Kidney (tissue), 14 donors: ENCODE measurements around the gene ANKS1B. TPM values are rescaled to one million over a fixed set of nuclear protein-coding genes. Genes with fewer than 3 reads are reported as not detected.

Experiments used
- DNase-seq, 5 donors: peaks; one replicate each; pipeline ENCODE4 v3.0.0-alpha.2; 2013 to 2020
- FAIRE-seq: peaks from 2 replicates; lab custom pipeline; 2012; peaks lifted over from hg19 to GRCh38; lab: Jason Lieb, UNC
- H3K27ac ChIP-seq, 2 donors: one replicate each; pipeline ENCODE4 v1.7.0; 2013; ENCODE audit warnings: low read depth in 2 of 2, low read length in 2 of 2, inconsistent platforms in 1 of 2
- H3K27me3 ChIP-seq: one replicate; pipeline ENCODE4 v1.7.1; 2013; ENCODE audit warnings: low read length, inconsistent platforms; ENCODE audit not compliant: control insufficient read depth, insufficient read depth
- H3K36me3 ChIP-seq, 3 donors: one replicate each; pipeline versions ENCODE4 v1.7.0 to v1.7.1; 2013; ENCODE audit warnings: low read length in 3 of 3, control low read depth in 1 of 3, inconsistent platforms in 1 of 3; ENCODE audit not compliant: insufficient read depth in 3 of 3, control insufficient read depth in 2 of 3
- H3K4me1 ChIP-seq, 3 donors: one replicate each; pipeline versions ENCODE4 v1.7.0 to v1.7.1; 2013; ENCODE audit warnings: low read length in 3 of 3, inconsistent platforms in 1 of 3, low read depth in 1 of 3; ENCODE audit not compliant: control insufficient read depth in 2 of 3, insufficient read depth in 2 of 3
- H3K4me3 ChIP-seq, 3 donors: one replicate each; pipeline versions ENCODE4 v1.7.0 to v1.8.1; 2013; ENCODE audit warnings: low read length in 3 of 3, control low read depth in 1 of 3, inconsistent platforms in 1 of 3
- H3K9ac ChIP-seq, 3 donors: one replicate each; pipeline versions ENCODE4 v1.7.0 to v1.7.1; 2013; ENCODE audit warnings: low read length in 3 of 3, control low read depth in 1 of 3, inconsistent platforms in 1 of 3
- H3K9me3 ChIP-seq, 3 donors: one replicate each; pipeline versions ENCODE4 v1.7.0 to v1.7.1; 2013; ENCODE audit warnings: low read length in 3 of 3, control low read depth in 1 of 3, inconsistent platforms in 1 of 3; ENCODE audit not compliant: control insufficient read depth in 2 of 3, insufficient read depth in 1 of 3
- intact Hi-C: fragments of 100-400 bp; cut with DNase I; formaldehyde crosslinking; loops from one replicate; pipeline ENCODE4 v1.11.1; 2022
- polyA plus RNA-seq: library from polyadenylated mRNA; stranded (reverse); fragments of 350-450 nt; fragmentation: Illumina TruSeq; extraction: RNeasy Lipid Tissue Mini Kit (QIAGEN cat#74804); gene quantifications from one replicate; pipeline ENCODE4 v1.2.3, GENCODE V29; 2014; ENCODE audit warnings: low read depth, low replicate concordance; ENCODE audit not compliant: insufficient read depth
- total RNA-seq: library from RNA; stranded (reverse); fragmentation: NEBNext Ultra II Directional; extraction: Animal tissue kit (Norgen Biotek cat#: 25700); gene quantifications from one replicate; pipeline ENCODE4 v1.2.1, GENCODE V29; 2021
- TF ChIP-seq, protein P1 (sequence below): IDR thresholded peaks from 3 replicates; pipeline ENCODE4 v1.5.1; 2012; ENCODE audit warnings: mild to moderate bottlenecking, moderate library complexity, borderline replicate concordance; ENCODE audit not compliant: insufficient read depth; ENCODE audit errors: extremely low read depth
- donor health status: control.
- donor health status: control.
- donor health status: control.
- donor health status: control.
- donor health status: control.
- donor health status: DM: yes; HTN: yes; CAD: no.
- donor health status: Normal renal cell carcinoma (clear cell type).

Gene ANKS1B
- total and polyA plus RNA-seq, 2 donors from 2014 or later, result 1.7 to 5.8 TPM

DNA sequence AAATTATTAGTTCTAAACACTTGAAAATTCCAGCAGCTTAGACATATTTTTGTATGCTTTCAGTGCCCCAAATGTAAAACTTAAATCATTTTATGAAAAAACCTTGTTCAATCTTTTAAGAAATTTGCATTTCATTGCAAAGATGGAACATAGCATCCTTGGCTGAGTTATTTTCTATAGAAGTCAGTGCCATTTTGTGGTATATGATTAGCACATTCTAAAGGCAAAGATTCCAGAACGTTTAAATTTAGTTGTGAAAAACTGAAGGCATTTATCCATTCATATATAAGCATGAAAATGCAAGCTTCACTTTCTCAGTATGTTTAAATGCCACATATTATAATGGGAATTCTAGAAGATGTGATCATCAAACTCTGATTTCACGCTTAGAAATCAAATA lies 1007.5 kb downstream of the ANKS1B start:
- no peaks in the 10 kb centered on the region for H3K27me3 ChIP-seq
- no peaks in the 10 kb centered on the region for H3K9me3 ChIP-seq
- H3K4me3 ChIP-seq, result no peak overlapping the region
- H3K4me1 ChIP-seq, result no peaks in the 10 kb centered on the region
- DNase-seq (no peak), FAIRE-seq (no peak)
- TF ChIP-seq, protein P1, sequence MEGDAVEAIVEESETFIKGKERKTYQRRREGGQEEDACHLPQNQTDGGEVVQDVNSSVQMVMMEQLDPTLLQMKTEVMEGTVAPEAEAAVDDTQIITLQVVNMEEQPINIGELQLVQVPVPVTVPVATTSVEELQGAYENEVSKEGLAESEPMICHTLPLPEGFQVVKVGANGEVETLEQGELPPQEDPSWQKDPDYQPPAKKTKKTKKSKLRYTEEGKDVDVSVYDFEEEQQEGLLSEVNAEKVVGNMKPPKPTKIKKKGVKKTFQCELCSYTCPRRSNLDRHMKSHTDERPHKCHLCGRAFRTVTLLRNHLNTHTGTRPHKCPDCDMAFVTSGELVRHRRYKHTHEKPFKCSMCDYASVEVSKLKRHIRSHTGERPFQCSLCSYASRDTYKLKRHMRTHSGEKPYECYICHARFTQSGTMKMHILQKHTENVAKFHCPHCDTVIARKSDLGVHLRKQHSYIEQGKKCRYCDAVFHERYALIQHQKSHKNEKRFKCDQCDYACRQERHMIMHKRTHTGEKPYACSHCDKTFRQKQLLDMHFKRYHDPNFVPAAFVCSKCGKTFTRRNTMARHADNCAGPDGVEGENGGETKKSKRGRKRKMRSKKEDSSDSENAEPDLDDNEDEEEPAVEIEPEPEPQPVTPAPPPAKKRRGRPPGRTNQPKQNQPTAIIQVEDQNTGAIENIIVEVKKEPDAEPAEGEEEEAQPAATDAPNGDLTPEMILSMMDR, result no peak
- H3K36me3 ChIP-seq, result no peaks in the 10 kb centered on the region
- no peak overlapping the region for H3K27ac ChIP-seq
- intact Hi-C loops, result no loop called here
- H3K9ac ChIP-seq, result no peak overlapping the region

DNA sequence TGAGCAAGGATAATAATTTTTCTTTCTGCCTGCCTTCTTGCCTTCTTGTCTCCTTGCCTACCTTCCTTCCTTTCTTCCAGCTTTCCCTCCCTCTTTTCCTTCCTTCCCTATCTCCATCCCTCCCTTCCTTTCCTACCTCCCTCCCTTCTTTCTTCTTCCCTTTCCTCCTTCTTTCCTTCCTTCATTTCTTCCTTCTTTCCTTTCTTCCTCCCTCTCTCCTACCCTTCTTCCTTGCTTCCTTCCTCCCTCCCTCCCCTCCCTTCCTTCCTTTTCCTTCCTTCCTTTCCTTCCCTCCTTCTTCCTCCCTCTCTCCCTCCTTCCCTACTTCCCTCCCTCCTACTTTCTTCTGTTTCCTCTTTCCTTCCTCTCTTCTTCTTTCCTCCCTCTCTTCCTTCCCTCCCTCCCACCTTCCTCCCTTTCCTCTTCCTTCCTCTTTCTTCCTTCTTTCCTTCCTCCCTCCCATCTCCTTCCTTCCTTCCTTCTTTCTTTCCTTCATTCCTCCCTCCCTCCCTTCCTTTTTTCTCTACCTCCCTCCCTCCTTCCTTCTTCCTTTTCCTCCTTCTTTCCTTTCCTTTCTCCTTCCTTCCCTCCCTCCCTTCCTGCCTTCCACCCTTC lies 1009.9 kb downstream of the ANKS1B start:
- DNase-seq, result no peak
- Histone ChIP-seq H3K27ac (no peak overlapping the region), H3K9ac (no peak overlapping the region), H3K9me3 (no peaks in the 10 kb centered on the region), H3K4me1 (no peaks in the 10 kb centered on the region), H3K27me3 (no peaks in the 10 kb centered on the region), H3K4me3 (no peak overlapping the region), H3K36me3 (no peaks in the 10 kb centered on the region)
- intact Hi-C loops, result no loop called here
- TF ChIP-seq, protein P1, result no peak
- FAIRE-seq, result no peak

DNA sequence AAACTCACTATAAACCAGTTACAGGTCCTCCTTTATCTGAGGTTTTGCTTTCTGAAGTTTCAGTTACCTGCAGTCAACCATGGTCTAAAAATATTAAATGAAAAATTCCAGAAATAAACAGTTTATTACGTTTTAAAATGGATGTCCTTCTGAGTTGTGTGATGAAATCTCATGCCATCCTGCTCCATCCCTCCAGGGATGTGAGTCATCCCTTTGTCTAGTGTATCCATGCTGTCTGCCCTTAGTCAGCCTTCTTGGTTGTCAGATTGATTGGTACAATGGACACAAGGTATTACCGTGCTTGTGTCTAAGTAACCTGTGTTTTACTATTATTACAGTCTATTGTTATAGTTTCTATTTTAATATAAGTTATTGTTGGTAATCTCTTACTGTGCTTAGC lies 1011.3 kb downstream of the ANKS1B start:
- Histone ChIP-seq H3K4me3 (no peak overlapping the region), H3K9ac (no peak overlapping the region), H3K4me1 (no peaks in the 10 kb centered on the region), H3K27ac (no peak overlapping the region), H3K9me3 (no peaks in the 10 kb centered on the region), H3K36me3 (no peaks in the 10 kb centered on the region), H3K27me3 (no peaks in the 10 kb centered on the region)
- intact Hi-C loops, result no loop called here
- FAIRE-seq (no peak), DNase-seq (no peak)
- TF ChIP-seq, protein P1, result no peak

DNA sequence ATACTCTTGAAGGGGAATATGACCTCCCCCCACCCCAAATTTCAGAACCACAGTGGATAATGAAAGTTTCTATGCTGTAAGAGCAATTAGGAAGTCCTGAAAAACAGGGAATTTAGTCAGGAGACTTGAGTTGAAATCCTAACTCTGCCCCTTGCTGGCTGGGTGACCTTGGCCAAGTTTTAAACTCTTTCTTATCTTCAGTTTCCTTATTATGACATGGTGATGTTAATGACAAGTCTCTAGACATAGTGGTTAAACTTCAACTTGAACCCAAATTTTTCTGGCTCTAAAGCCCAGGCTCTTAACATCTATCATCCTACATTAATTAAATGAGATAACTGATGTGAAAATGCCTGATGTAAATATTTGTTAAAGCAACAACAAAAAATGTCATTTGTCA lies 1013.8 kb downstream of the ANKS1B start:
- Histone ChIP-seq H3K4me3 (no peak overlapping the region), H3K9me3 (no peaks in the 10 kb centered on the region), H3K36me3 (no peaks in the 10 kb centered on the region), H3K9ac (no peak overlapping the region), H3K27ac (no peak overlapping the region), H3K27me3 (no peaks in the 10 kb centered on the region), H3K4me1 (no peaks in the 10 kb centered on the region)
- DNase-seq, result no peak
- FAIRE-seq, result no peak
- TF ChIP-seq, protein P1, result no peak
- intact Hi-C loops, result no loop called here
